Measurements from ENCODE around the gene PDS5B.
"Not testable (repeated sequence)": the region's sequence is repeated elsewhere in the genome, so short reads cannot be mapped to it uniquely, and the experiment has no call there.

PDS5B gene

DNA sequence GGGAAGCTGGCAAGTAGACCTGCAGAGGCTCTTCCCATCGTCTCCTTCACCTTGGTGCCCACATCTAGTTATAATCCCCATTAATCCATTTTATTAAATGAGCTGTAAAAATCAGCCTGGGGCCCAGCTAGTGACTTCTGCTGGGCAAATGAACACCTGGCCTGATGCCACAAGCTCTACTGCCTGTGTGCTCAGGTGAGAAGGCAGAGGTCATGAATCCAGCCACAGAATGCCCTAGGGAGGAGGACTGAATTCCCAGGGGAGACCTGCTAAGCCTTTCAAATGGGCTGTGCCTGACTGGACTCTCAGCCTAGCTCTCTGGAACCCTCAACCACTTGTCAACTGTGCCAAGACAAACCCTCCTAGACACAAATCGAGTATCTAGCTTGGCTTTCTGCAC is 74.0 kb downstream of the PDS5B start:
- DNase-seq, result peak in 1 of 2 experiments; percentile 4

DNA sequence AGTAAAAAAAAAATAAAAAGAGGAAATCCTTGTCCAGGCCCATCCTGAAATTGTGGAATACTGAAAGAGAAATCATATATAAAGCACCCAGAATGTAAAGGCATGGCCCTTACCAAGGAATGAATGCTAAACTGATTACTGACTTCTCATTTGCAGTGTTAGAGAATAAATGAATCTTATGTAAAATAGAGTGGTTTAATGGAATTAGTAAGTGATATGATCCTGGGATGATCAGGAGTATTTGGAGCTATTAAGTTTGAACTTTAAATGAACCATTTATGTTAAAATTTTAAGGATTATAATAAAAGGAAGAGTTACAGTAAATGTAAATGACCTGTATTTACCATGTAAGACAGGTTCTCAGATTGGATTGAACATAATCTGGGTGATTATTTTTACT is 75.4 kb downstream of the PDS5B start:
- no peak for DNase-seq

DNA sequence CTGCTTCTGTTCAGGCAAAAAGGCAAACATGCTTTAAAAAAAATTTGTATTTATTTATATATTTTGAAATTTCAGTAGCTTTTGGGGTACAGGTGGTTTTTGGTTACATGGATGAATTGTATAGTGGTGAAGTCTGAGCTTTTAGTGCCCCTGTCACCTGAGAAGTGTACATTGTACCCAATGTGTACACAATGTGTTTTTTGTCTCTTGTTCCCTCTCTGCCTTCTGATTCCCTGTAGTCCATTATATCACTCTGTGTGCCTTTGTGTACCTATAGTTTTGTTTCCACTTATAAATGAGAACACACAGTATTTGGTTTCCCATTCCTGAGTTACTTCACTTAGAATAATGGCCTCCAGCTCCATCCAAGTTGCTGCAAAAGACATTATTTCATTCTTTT is 77.4 kb downstream of the PDS5B start:
- DNase-seq, result no peak

DNA sequence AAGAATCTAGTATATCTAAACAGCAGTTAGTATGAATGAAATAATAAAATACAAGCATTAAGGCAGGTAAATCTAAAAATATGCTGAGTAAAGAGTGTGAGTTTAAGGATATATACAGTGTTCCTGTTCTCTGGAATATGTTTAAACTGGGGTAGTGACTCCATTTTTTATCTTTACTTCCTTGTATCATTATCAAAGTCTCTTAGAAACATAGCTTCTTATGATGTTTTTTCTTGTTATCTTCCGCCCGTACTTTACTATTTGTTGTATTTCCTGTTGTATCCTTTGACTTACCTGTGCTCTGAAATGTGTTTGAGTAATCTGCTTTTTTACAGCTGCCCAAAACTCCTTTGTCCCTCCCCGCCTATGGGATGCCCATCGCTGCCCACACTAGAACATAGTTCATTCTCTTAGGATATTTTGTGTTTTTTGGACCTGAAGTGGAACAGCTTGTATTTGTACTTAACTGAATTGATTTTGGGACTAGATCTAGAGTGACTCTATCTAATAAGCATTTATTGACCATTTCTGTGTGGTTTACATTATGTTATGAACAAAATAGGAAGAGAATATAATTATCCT is 80.8 kb downstream of the PDS5B start:
- DNase-seq, result no peak

DNA sequence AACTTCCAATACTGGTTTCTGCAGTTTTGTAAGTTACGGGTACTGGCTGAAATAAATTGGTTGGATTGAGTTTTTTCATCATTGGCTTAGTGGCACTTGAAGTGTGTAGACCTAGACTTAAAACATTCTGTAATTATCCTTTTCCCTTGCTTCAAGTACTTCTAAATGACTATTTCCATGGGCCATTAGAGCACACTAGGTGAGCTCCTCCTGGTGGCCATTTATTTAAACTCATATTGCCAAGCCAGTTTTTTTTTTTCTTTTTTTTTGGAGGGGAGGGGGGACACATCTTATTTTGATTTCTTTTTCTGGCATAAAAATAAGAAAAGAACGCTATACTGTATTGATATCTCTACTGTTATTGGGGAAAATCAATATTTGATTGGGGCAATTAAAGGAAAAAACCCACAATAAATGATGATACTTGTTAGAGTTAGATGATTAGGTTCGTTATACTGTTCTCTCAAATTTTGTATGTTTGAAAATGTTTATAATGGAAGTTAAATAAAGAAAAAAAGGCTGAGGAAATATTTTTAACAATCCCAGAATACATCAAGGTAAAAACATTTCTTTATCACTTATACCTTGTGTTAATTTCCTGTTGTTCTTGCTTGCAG is 82.9 kb downstream of the PDS5B start:
- peak; percentile 22 to 49 for DNase-seq

DNA sequence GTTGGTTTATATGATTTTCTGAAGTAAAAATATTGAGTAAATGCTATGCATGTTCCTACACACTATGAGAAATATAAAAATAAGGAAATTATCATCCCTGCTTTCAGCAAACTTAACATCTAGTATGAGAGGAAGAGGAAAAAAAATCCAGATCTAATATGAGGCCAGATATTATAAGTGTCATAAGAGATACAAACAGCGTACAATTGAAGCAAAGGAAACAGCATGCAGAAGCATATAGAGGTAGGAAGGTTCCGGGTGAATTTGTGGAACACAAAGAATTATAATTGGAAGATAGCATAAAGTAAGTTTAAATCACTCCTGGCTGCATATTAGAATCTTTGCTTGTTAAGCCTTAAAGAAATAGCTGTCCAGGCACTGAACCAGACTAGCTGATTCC is 88.3 kb downstream of the PDS5B start:
- DNase-seq, result no peak

DNA sequence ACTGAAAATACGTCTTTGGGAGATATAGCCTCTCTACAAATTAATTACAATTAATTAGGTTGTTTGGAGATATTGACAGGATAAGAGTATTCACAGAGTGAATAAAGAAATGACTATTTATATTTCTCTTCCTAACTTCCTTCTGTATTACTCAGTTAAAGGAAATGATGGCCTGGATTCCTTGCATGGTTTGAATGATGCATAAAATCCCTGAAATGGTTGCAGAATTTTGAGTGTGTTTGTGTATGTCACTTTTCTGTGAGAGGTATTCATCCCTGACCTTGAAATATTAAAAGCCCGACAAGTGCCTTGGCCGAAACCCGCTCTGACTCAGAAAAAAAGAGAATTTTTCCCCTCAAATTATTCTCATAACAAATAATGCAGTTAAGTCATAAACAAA is 90.0 kb downstream of the PDS5B start:
- no peak for DNase-seq

DNA sequence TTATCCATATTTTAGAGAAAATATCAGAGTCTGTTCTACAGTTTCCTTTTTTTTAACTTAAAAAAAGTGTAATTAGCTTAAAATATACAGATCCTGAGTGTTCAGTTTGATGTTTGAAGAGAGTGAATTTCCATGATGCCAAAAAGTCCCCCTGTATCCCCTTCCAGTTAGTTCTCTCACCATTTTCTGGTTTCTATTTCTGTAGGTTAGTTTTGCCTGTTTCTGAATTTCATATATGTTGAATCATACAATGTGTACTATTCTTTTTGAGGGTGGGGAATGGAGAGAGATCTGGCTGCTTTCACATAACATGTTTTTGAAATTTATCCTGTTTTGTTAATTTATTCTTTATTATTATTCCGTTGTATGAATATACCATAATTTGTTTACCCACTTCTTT is 95.9 kb downstream of the PDS5B start:
- DNase-seq, result no peak

DNA sequence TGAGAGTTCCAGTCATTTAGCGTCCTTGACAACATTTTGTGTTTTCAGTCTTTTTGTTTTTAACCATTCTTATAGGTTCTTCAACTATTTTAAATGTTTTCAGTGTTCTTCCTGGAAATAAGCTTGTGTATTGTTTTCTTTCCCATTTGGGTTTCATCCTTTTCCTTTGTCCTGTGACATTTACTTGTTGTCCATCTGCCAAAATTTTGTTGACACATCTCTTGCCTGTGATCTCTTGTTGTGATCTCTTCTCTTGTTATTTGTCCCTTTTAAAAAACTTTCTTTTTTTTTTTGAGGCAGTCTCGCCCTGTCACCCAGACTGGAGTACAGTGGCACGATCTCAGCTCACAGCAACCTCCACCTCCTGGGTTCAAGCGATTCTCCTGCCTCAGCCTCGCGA is 96.5 kb downstream of the PDS5B start:
- no peak for DNase-seq

DNA sequence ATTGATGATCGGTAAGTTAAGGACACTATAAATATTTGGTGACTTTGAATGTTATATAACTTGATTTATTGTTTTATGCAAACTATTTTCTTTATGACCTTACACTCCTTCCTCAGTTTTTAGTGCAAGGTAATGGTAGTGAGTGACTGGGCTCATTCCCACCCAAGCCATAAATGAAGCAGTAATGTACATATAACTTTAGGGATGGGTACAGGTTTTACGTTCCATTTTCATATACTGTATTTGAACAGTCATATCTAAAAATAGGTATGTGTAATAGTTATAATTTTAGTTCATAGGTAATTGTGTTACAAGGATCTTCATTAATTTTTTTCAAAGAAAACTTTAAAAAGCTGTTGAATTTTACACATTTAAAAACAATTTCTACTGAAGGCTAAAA is 101.0 kb downstream of the PDS5B start:
- DNase-seq, result no peak

DNA sequence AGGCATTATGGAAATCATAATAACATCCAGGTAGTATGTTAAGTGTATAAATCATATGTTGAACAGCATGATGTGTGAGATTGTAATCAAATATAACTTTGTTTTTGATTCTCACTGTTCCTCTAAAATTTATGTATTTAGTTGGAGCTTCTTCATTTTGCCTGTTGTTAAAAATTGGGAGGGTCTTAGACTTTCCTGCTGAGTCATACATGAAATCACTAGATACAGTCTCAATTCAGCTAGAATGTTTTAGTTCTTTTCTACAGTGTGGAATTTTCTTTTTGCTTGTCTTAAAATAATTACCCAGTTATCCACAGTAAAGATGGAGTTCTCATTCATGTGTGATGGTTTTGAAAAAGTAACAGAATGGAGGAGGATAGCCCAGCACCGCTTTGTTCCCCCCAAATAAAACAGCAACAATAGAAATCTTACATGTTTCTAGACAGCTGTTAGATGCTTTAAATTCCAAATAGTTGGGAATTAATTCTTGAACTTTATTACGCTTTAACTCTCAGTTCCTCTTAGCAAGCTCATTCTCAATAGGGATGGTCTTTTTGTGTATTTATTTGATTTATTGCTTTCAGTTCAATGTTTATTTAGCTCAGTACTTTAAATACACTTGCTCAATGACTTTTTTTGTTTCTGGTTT is 109.5 kb downstream of the PDS5B start:
- DNase-seq, result no peak

DNA sequence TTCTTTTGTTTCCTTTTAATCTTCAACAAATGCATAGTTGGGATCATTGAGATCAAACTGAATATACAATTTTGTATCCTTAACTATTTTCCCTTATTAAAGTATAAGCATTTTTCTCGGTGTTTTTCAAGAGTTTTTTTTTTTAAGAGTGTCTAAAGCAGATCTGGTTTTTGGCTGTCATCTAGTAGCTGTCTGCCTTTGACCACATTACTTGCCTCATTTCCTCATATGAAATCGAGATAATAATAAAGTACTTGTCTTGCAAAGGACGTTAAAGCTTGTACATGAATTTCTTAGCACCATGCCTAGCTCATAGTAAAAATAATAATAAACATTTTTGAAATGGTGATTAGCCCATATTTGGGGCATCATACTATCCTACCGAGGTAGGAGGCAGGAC is 121.2 kb downstream of the PDS5B start:
- no peak for DNase-seq

DNA sequence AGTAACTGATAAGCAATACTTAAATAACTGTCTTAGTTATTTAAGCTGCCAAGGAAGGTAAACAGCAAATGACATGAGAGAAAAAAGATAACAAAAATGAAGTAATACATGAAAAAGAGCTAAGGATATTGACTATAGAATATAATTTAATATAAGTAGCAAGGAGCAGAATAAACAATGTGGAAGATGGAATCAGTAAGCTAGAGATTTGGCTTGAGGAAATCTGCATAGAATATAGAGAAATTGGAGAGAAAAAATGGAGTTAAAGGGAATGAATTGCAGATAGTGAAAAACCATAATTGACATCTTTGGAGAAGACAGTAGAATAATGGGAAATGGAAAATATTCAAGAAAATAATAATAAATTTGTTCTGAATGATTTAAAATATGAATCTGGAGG is 127.1 kb downstream of the PDS5B start:
- no peak for DNase-seq

DNA sequence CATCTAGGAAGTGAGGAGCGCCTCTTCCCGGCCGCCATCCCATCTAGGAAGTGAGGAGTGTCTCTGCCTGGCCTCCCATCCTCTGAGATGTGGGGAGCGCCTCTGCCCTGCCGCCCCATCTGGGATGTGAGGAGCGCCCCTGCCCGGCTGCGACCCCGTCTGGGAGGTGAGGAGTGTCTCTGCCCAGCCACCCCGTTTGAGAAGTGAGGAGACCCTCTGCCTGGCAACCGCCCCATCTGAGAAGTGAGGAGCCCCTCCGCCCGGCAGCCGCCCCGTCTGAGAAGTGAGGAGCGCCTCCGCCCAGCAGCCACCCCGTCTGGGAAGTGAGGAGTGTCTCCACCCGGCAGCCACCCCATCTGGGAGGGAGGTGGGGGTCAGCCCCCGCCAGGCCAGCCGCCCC is 129.9 kb downstream of the PDS5B start:
- not testable (repeated sequence) for DNase-seq

DNA sequence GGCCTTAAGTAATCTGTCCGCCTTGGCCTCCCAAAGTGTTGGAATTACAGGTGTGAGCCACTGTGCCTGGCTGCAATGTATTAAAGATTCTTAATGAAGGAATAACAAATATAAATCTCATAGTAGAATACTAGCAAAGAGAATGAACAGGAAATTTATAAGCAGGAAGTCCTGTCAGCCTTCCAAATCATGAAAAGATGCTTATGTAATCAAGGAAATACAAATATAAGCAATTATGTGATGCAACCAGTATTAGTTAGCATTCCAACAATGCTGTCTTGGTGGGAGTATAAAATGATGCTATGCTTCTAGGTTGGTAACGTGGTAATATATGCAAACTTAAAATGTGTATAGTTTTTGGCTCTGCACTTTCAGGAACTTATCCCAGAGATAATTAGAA is 133.8 kb downstream of the PDS5B start:
- DNase-seq, result no peak

DNA sequence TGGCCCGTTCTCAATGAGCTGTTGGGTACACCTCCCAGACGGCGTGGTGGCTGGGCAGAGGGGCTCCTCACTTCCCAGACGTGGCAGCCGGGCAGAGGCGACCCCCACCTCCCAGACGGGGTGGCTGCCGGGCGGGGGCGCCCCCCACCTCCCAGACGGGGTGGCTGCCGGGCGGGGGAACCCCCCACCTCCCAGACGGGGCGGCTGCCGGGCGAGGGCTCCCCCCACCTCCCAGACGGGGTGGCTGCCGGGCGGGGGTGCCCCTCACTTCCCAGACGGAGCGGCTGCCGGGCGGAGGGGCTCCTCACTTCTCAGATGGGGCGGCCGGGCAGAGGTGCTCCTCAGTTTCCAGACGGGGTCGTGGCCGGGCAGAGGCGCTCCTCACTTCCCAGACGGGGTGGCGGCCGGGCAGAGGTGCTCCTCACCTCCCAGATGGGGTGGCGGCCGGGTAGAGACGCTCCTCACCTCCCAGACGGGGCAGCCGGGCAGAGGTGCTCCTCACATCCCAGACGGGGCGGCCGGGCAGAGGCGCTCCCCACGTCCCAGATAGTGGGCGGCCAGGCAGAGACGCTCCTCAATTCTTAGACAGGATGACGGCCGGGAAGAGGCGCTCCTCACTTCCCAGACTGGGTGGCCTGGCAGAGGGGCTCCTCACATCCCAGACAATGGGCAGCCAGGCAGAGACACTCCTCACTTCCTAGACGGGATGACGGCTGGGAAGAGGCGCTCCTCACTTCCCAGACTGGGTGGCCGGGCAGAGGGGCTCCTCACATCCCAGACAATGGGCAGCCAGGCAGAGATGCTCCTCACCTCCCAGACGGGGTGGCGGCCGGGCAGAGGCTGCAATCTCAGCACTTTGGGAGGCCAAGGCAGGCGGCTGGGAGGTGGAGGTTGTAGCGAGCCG is 135.1 kb downstream of the PDS5B start:
- DNase-seq, result not testable (repeated sequence)

DNA sequence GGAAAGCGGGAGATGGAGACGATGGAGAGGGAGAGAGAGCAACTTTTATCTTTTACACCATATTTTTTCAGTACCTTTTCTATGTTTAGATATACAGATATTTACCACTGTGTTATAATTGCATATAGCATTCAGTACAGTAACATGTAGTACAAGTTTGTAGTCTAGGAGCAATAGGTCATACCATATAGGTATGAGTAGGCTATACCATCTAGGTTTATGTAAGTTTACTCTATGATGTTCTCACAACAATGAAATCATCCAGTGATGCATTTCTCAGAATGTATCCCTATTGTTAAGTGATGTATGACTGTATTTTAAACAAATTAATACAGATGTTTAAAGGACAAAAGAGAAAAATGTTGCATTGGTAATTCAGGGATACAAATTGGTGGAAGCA is 136.1 kb downstream of the PDS5B start:
- DNase-seq, result no peak

DNA sequence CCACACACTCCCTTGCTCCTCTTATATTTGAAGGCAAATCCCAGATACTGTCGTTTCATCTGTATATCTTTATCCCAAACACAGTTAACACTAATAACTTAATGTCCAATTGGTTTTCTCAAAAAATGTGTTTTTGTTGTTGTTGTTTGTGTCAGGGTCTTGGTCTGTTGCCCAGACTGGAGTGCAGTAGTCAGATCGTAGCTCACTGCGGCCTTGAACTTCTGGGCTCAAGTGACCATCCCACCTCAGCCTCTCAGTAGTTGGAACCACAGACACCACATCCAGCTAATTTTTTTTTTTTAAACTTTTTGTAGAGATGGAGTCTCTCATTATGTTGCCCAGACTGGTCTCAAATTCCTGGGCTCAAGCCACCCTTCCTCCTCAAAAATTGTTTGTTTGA is 137.7 kb downstream of the PDS5B start:
- no peak for DNase-seq

DNA sequence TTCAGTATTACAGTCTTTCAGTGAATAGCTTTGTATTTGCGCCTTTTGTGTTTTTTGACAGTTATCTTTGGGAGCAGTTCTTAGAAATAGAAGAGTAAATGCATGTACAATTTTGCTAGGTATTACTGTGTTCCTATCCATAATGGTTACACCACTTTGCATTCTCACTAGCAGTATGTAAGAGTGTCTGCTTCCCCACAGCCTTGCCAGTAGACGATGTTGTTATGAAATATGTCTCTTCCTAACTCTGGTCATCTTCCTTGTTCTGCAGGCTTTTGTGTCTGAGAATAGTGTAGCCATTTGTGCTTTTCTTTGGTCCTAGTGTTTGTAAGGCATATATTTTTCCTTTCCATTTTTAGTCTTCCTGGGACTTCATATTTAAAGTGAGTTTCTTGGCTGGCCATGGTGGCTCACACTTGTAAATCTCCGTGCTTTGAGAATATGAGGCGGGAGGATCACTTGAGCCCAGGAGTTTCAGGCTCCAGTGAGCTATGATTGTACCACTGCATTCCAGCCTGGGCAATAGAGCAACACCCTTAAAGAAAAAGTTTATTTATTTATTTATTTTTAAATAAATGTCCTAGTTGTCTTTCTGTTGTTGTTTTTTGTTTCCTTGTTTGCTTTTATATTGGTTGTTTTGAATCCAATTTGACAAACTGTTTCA is 140.3 kb downstream of the PDS5B start:
- no peak for DNase-seq

DNA sequence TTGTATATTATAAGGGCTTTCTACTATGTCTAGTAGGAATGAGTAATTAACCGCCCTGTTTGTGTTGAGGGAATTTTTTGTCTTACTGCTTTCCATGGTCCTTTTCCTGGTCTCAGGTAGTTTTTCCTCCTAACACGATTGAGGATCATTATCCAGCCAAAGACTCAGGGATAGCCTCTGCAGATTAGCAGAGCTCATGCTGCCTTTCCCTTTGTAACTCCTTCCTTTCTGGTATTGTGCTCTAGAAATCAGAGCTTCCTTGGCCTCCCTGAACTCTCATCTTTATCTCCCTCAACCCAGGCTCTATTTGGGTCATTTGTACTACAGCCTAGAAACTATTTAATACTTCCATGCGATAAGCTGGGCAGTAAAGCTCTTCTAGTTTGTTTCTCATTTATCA is 142.1 kb downstream of the PDS5B start:
- peak in 1 of 2 experiments; percentile 3 for DNase-seq

DNA sequence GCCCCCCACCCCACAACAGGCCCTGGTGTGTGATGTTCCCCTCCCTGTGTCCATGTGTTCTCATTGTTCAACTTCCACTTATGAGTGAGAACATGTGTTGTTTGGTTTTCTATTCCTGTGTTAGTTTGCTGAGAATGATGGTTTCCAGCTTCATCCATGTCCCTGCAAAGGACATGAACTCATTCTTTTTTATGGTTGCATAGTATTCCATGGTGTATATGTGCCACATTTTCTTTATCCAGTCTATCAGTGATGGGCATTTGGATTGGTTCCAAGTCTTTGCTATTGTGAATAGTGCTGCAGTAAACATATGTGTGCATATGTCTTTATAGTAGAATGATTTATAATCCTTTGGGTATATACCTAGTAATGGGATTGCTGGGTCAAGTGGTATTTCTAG is 142.8 kb downstream of the PDS5B start:
- DNase-seq, result not testable (repeated sequence)

DNA sequence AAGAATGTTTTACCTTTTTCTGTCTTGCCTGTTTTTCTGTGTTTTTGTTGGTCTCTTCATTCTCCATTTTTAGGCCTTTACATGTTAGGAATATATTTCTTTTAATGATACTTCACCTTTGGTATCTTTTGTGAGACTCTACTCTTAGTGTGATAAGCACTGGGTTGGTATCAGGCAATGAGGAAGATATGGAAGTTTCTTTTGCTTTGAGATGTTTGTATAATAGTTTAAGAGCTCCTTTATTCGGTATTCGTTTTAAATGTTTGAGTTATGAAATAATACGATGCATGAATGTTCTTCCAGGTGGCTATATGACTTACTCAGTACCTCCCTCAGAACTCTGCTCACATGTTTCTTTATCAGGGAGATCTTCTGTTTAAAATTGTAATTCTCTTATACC is 144.8 kb downstream of the PDS5B start:
- no peak for DNase-seq

DNA sequence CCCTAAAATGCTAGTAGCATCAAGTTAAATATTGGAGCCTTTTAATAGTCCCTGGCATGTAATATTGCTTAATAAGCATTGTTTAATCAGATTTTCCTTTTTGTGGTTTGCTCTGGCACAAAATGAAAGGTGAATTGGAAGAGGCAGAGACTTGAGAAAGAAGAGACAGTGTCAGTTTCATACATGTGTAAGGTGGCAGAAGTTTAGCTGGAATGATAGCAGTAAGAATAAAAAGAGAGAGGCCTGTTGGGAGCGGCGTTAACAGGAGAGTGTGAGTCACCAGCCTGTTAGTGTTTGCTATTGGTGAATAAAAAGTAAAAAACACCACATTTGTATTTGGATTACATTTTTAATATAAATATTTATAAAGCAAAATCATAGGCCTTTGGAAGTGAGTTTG is 145.3 kb downstream of the PDS5B start:
- no peak for DNase-seq

Measured in NCI-H524 (cell line).